GM21526 (cell line): ENCODE data around the gene AP1S1.
"Not testable (repeated sequence)": the region's sequence is repeated elsewhere in the genome, so short reads cannot be mapped to it uniquely, and the experiment has no call there.

Experiments
- ATAC-seq: cut with Tn5 transposase; IDR thresholded peaks from one replicate; pipeline ENCODE4 v1.9.1; 2021; ENCODE audit warnings: moderate library complexity; ENCODE audit not compliant: unreplicated experiment, low FRiP score

AP1S1 gene

DNA sequence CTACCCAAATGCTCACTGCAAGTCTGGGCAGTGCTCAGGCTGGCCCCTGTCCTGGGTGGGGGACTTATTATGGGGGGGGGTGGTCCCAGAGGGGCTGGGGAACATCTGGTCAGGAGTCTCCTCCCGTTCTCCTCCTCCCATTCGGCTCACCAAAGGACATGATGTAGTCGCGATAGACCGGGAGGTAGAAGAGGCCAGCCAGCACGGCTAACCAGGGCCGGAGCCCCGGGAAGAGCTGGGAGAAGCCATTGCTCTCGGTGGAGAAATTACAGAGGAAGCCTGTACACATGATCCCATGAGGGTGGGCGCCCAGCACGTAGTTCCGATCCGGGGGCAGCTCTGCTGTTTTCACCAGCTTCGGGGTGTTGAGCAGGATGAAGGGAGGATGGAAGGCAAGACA lies 44.2 kb downstream of the AP1S1 start:
- no peak for ATAC-seq

DNA sequence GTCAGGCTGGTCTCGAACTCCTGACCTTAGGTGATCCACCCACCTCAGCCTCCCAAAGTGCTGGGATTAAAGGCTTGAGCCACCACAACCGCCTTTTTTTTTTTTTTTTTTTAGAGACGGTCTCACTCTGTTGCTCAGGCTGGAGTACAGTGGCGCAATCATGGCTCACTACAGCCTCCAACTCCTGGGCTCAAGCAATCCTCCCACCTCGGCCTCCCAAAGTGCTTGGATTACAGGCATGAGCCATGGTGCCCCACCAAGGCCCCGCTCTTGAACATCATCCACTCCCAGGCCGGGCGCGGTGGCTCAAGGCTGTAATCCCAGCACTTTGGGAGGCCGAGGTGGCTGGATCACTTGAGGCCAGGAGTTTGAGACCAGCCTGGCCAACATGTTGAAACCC lies 45.2 kb downstream of the AP1S1 start:
- ATAC-seq: not testable (repeated sequence)

GRCh38 chr7:101200504-101200861 lies 46.2 kb downstream of the AP1S1 start:
- no peak for ATAC-seq

DNA sequence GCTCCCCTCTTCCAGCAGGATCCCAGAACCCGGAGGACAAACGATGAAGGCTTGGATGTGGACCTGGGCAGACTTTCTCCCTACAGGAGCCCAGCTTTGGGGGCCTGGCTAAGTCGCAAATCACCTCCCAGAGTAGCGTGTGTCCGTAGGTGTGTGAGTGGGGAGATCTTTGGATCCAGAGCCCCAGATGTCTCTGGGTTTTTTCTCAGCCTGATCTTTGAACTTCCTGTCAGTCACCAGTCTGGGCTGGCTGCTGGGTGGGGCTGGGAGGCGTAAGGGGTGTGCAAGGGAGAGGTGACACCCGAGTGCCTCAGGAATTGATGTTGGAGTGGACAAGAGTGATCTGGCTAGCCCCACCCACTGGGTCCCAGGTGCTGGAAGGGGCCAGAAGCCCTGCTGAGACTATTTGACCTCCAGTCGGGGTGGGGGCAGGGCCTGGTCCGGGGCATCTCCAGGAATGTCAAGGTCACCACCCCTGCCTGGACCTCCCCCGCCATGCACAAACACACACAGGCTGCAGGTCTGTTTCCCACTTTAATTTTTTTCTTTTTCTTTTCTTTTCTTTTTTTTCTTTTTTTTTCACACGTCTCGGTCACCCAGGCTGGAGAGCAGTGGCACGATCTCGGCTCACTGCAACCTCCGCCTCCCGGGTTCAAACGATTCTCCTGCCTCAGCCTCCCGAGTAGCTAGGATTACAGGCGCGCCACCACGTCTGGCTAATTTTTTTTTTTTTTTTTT lies 46.8 kb downstream of the AP1S1 start, which contains the start of gene MOGAT3:
TSS of gene MOGAT3 (minus strand) at position 175 of the 738 bp plus-strand sequence. CDS start 182 bp downstream, outside the sequence.
- ATAC-seq: no peak

GRCh38 chr7:101201695-101202602 lies 47.7 kb downstream of the AP1S1 start:
- no peak for ATAC-seq

DNA sequence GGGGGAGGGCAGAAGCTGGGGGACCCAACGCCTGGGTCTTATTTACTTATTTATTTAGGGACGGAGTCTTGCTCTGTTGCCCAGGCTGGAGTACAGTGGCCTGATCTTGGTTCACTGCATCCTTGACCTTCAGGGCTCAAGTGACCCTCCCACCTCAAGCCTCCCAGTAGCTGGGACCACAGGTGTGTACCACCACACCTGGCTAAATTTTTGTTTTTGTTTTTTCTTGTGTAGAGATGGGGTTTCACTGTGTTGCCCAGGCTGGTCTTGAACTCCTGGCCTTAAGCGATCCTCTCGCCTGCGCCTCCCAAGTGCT lies 48.3 kb downstream of the AP1S1 start:
- ATAC-seq: no peak

DNA sequence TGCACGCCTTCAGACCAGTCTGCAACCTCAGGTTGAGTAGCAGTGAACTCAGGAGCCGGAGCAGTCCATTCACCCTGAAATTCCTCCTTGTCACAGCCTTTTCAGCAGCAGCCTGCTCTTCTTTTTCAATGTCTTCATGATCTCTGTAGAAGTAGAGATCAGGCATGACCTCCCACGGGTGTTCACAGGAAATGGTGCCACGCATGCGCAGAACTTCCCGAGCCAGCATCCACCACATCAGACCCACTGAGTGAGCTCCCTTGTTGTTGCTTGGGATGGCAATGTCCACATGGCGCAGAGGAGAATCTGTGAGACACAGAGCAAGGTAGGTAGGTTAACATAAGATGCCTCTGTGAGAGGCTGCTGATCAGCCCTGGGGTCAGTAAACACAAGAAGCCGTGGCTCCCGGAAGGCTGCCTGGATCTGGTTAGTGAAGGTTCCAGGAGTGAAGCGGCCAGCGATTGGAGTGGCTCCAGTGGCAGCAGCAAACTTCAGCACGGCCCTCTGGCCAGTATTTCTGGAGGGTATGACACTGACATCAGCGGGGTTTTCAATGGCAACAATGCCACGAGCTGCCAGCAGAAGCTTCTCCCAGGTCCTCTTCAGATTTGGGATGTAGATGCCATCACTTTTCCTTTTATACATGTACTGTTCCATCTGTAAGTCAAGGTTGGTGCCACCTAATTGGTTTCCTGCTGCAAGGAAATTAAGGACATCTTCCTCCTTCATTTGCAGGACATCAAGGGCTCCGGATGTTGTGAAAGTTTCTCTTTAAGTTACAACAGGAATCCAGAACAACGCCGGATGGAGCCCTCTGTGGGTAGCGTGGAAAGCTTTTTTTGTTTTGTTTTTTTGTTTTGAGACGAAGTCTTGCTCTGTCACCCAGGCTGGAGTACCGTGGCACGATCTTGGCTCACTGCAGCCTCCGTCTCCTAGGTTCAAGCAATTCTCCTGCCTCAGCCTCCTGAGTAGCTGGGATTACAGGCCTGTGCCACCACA lies 49.8 kb downstream of the AP1S1 start:
- ATAC-seq: not testable (repeated sequence)

DNA sequence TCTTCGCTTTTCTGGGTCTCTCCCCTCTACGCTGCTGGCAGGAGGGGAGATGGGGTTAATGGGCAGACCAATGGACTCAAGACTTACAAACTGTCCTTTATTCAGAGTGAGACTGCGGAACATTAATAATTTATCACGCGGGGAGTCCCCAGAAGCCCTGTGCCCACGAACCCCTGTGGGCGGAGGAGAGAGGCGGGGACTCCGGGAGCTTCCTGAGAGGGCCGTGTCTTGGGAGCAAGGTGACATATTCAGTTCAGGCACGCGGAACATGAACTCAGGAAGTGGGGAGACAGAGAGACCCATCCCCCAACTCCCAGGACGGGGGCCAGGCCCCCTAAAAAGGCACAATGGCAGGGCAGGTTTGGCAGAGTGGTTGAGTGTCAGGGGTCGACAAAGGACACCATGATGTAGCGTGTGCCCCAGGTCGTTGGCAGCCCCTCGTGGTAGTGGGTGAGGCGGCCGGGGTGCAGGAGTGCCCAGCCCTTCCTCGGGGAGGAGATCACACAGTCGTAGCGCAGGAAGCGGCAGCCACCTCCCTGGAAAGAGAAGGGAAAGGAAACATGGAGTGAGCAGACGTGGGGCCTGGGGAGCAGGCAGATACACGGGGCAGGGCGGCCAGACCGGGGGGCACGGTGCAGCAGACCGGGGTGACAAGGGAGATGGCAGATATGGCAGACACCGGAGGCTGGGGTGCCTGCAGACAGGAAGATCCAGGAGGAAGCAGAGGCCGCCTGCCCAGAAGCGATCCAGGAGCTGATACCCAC lies 51.8 kb downstream of the AP1S1 start:
- ATAC-seq: no peak

DNA sequence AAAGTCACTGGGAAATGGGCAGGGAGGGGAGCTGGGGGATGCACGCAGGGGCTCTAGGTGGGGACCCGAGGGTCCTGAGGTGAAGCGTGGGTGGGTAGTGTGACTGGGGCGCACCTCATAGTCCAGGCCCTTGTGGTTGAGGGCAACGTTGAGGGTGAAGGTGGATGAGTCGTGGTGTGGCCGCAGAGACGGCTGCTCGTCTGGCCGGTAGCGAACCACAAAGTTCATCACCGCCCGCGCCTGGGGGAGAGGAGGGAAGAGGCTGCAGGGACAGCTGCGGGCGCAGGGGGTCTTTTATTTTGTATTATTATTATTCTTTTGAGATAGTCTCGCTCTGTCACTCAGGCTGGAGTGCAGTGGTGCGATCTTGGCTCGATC lies 52.4 kb downstream of the AP1S1 start:
- no peak for ATAC-seq

- ATAC-seq: no peak
Measured at GRCh38 chr7:101207459-101207858, 53.2 kb downstream of the AP1S1 start.

GRCh38 chr7:101208794-101209193 lies 54.5 kb downstream of the AP1S1 start:
- no peak for ATAC-seq

- ATAC-seq: no peak
Measured at GRCh38 chr7:101210143-101210542, 55.9 kb downstream of the AP1S1 start.
